Raji (cell line): ENCODE measurements around the gene HOATZ.

Source experiments
- POLR2A ChIP-seq: IDR thresholded peaks from 2 replicates; pipeline ENCODE4 v1.6.1; 2011; ENCODE audit warnings: low read depth, low read length, control low read depth; ENCODE audit not compliant: insufficient read depth

HOATZ gene

GRCh38 chr11:111532365-111532709, 17.8 kb downstream of the HOATZ start:
- no peak for TF ChIP-seq POLR2A

DNA sequence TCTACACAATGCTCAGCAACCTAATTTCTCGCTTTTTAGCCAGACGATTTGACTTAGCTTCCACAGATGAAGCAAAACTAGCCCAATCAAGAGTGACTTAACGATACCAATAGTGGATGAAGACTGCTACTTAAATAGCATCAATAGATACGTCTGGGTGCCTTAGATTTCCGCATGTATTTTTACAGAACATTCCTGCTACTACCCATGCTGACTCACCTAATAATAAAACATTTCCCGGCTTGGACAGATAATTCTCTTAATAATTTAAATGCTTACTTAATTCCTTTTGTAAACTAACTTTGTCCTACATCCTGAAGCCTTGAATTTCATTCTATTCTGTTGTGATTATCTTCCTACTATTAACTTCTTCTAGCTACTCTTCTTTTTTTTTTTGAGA, 20.7 kb downstream of the HOATZ start:
- no peak for TF ChIP-seq POLR2A

DNA sequence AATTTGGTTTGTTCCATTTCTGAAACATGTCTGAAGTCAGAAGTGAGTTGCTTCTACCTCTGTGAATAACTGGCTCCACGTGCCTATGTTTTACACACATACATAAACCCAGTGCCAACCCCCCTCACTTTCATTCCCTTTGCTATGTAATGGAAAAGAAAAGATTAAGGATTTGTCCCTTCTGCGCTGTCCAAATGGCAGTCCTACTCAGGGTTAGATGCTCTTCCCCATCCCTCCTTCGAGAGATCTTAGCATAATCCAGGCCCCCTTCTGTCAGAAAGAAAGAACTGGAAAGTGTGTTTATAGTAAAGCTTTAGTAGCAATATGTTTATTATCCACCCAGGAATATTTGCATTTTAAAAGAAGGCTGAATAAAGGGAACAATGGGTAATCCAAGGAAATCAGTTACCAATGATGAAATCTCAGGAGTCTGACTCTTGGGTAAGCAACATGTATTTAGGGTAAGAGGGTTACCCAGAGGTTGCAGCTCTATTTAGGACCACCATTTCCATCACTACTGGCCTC, 22.8 kb downstream of the HOATZ start:
- TF ChIP-seq POLR2A: no peak

DNA sequence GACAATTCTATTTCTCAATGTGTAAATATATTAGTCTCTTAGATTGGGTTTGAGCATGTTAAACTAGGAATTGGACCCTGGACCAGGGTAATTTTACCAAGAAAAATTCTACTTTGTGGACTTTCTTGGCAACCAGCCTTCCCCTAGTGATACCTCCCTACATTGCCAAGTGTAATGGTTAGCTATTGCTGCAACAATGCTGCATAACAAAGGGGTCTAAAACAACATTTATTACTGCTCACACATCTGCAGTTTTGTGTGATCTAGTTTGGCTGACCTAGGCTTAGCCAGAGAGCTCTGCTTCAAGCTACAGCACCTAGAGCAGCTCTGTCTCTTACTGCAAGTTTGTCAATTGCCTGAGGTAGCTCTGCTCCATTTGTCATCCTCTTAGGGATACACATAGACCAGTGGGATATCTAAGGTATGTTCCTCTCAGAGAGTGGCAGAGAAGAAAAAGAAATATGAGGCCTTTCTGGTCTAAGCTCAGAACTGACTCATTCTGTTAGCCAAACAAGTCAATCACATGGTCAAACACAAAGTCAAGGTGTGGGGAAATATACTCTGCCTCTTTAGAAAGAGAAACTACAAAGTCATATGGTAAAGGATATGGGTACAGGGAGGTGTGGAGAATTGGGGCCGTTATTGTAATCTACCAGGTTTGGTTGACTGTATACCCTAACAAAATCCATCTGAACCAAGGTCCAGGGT, 24.0 kb downstream of the HOATZ start:
- no peak for TF ChIP-seq POLR2A

DNA sequence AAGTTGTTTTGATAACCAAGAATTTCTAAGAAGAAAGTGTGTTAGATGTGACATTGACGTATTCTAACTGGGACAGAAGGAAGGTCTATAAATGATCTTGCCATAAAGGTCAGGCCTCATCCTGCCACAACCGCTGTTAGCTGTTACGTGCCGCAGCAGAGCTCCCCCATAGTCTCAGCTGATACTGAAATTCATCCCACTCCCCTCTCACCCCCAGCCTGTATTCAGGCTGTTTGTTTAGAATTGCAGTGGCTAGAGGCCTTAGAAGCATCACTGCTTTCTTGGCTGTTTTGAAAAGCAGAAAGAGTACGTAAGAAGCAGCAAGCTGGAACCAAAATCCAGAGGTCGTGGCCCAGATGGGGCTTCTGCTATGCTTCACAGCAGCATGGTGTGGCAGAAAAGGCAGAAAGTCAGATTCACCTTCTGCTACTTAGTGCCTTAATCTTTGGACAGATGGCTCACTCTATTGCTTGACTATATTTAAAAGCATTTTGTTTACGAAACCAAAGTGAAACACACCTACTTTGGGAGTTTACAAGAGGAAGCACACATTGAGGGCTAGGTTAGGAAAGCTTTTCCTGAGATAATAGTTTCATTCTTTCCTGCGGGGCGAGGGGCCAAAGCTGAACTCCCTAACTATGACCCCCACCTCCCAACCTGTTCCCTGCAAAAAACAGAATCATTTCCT, 25.0 kb downstream of the HOATZ start:
- TF ChIP-seq POLR2A: no peak

GRCh38 chr11:111540114-111540936, 25.7 kb downstream of the HOATZ start, which contains the start of gene LAYN:
LAYN (plus strand) TSS chr11:111540720; CDS start chr11:111540844, 124 bp downstream.
- TF ChIP-seq POLR2A: no peak

DNA sequence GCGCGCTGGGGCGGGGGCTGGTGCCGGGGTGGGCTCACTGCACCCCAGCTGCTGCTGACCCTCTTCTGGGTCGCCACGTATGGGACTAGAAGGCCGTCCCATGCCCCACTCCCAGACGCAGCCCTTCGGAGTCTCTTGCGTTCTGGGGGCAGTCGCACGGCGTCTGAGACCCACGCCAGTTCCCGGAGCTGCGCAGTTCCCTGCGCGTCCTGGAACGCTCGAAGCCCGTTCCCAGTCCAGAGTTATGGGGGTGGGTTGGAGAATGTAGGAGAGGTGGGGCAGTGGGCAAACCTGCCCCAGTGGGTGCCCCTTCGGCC, 26.3 kb downstream of the HOATZ start:
- no peak for TF ChIP-seq POLR2A

DNA sequence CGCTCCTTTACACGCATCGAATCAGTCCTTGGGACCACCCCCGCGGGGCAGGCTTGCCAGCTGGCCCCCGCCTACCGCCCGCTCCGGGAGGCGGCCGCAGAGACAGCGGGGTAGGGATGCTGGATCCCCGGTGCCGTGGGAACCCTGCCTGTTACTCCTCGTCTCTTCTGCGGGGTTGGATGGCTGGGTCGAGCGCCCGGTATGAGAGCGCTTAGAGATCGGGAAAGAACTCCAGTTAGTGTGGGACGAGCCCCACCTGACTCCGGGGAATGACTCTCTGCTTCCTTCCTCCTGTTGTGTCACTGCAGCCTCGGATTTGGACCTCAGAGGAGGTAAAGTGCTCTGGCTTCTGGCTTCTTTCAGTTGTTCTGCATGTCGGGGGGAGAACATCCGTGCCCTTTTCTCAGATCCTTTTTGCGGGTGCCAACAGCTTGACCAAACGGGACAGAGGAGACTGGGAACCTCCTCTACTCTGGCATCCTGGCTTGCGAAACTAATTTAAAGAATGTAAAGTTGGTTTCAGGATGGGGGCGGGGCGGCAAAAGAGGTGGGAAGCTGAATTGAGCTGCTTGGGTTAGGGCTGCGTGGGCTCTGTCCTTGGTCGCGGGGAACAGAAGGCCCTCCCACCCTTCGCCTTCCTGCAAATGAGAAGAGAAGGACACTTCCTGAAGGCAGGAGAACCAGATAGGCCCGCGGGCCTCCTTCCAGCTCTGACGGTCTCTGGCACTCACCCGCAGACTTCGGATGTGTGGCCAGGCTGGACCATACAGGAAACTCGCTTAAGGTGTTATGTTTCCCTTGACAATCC, 26.9 kb downstream of the HOATZ start:
- no peak for TF ChIP-seq POLR2A

GRCh38 chr11:111542606-111543275, 28.2 kb downstream of the HOATZ start:
- TF ChIP-seq POLR2A: no peak

DNA sequence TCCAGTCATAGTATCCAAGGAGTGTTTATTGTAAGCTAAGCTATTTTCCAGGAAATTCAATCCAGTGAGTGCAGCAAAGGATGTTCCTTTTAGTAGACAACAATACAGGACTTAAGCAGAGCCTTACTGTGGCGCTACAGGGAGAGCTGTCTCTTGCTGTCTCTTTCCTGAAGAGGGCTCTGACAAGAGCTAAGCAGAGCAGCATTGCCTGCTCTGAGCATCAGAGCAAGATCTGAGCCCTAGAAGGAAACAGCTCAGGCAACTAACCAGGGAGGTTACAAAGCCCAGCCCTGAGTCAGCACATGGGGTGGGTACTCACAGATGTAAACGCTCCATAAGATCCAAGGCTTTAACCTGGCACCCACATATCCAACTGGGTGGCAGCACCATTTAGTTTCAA, 33.9 kb downstream of the HOATZ start:
- TF ChIP-seq POLR2A: no peak

DNA sequence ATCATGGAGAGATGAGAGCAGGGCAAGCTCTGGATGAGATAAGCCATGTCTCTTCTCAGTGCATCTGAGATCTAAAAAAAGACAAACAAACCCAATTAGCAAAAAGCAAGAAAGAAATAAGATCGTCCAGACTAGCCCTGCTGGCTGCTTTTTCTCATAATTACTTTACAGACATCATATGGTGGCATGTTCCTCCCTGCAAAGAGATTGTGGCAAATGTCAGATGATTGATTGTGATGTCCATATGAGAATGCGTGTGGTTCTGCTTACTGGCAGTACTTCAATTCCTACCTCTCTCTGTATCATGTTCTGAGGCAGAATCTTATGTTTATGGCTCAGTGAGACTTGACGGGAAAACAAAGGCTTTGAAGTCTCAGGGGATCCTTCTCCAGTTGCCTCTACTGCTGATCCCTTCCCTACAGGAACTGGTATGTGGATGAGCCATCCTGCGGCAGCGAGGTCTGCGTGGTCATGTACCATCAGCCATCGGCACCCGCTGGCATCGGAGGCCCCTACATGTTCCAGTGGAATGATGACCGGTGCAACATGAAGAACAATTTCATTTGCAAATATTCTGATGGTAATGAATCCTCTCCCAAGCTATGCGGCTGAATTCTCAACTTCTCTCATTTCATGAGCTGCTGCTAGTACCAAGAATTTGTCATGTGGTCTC, 34.8 kb downstream of the HOATZ start:
- TF ChIP-seq POLR2A: no peak

DNA sequence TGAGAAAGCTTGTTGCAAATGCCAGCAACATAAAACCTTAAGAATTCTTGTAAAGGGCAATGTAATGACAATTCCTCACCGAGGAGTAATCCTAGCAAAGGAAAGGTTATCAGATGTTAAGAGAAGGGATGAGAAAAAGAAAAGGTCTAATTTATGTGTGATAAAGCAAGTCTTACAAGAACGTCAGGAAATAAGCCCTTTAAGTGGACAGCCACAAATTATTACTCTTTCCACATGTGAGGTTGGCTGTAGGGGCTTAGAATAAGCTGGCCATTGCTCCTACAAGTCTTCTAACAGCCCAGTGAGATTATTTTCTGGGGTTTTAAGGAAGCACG, 35.3 kb downstream of the HOATZ start:
- TF ChIP-seq POLR2A: no peak

GRCh38 chr11:111550258-111550657, 35.7 kb downstream of the HOATZ start:
- no peak for TF ChIP-seq POLR2A

- TF ChIP-seq POLR2A: no peak
These were observed 40.0 kb downstream of the HOATZ start for GRCh38 chr11:111554532-111554931.
